Left ventricle myocardium inferior (tissue), 1 donor: Measurements from ENCODE around the gene DEPP1. TPM values are rescaled to one million over a fixed set of nuclear protein-coding genes. Genes with fewer than 3 reads are reported as not detected.
A peak's percentile ranks its signal among the peaks of the same experiment; 100 is the strongest.
"Not testable (repeated sequence)": the region's sequence is repeated elsewhere in the genome, so short reads cannot be mapped to it uniquely, and the experiment has no call there.

Experiments used
- DNase-seq: peaks from one replicate; pipeline ENCODE4 v3.0.0-alpha.2; 2020
- H3K27ac ChIP-seq: fragments of 200-600 bp; replicated peaks from 2 replicates; pipeline ENCODE4 v1.8.0; 2021
- H3K27me3 ChIP-seq: fragments of 200-600 bp; 2 replicates; pipeline ENCODE4 v1.8.0; 2021; ENCODE audit warnings: low read depth
- H3K36me3 ChIP-seq: fragments of 200-600 bp; 2 replicates; pipeline ENCODE4 v1.8.0; 2021
- H3K4me1 ChIP-seq: fragments of 200-600 bp; 2 replicates; pipeline ENCODE4 v1.8.0; 2021
- H3K4me3 ChIP-seq: fragments of 200-600 bp; 2 replicates; pipeline ENCODE4 v1.8.0; 2021; ENCODE audit warnings: mild to moderate bottlenecking, moderate library complexity
- H3K9me3 ChIP-seq: fragments of 200-600 bp; replicated peaks from 2 replicates; pipeline ENCODE4 v1.8.0; 2021
- intact Hi-C: fragments of 100-400 bp; cut with micrococcal nuclease; formaldehyde crosslinking; loops from one replicate; pipeline ENCODE4 v1.11.0; 2022
- long read RNA-seq: library from polyadenylated mRNA; unstranded; transcript quantifications from one replicate; pipeline ENCODE4 v2.0.0, GENCODE V29; 2021
- total RNA-seq: library from RNA; stranded (reverse); fragmentation: NEBNext Ultra II Directional; extraction: Animal tissue kit (Norgen Biotek cat#: 25700); gene quantifications from one replicate; pipeline ENCODE4 v1.2.1, GENCODE V29; 2021
- TF ChIP-seq, protein P1 (sequence below): fragments of 200-600 bp; IDR thresholded peaks from 2 replicates; pipeline ENCODE4 v1.8.0; 2021; ENCODE audit warnings: antibody characterized with exemption, mild to moderate bottlenecking, borderline replicate concordance
- donor health status: DM: no; HTN: yes; CAD: no; lungs with severe emphysema.

DEPP1 gene, protein sequence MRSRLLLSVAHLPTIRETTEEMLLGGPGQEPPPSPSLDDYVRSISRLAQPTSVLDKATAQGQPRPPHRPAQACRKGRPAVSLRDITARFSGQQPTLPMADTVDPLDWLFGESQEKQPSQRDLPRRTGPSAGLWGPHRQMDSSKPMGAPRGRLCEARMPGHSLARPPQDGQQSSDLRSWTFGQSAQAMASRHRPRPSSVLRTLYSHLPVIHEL
- total RNA-seq: 27.5 TPM
- long read RNA-seq, transcript DEPP1-201 (2 exons, 2,120 nt): major isoform, 53 of 57 reads
- long read RNA-seq, partial matches to known transcripts: 0 of 57 reads
- long read RNA-seq, other reads (novel, unspliced or antisense): 4 of 57 reads

DNA sequence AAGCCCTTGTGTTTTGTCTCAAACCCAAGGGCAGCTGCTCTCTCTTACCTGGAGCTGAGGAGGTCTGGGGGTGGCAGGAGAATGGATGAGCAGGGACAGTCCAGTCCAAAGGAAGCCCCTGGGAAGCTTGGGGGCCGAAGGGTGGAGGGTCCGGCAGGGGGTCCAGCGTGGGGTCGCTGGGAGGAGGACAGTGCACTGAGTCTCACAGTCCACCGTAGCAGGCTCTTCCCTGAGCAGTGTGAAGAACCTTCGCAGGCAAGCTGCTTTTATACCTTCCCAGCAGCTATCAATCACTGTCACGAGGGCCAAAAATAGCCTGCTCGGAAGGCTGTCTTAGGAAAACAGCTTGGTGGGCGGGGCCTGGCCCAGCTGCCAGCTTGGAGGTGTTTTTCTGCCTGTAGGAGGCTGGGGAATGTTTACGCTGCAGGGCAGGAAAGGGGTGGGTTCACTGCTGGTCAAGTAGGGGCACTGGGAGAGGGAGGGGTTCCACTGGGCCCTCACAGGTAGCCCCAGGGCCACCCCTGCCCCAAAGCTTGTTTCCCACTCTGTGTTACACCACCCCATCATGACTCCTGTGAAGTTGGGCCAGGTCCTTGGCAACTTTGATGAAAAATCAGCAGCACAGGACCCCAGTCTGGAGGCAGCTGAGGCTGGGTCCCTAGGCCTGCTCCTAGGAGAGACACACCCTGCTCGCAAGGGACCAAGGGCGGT is at the start of gene DEPP1:
Gene DEPP1 (minus strand): TSS at position 240 of the 711 bp plus-strand sequence. CDS start 779 bp downstream, outside the sequence.
- Histone ChIP-seq H3K27ac (peak within 1 kb of the TSS; percentile 96), H3K9me3 (no peaks in the 10 kb centered on the region), H3K27me3 (no peaks in the 10 kb centered on the region), H3K36me3 (peaks cover 38% of the 10 kb centered on the region), H3K4me3 (peak within 1 kb of the TSS; percentile 90), H3K4me1 (peaks cover 100% of the 10 kb centered on the region)
- TF ChIP-seq, protein P1, sequence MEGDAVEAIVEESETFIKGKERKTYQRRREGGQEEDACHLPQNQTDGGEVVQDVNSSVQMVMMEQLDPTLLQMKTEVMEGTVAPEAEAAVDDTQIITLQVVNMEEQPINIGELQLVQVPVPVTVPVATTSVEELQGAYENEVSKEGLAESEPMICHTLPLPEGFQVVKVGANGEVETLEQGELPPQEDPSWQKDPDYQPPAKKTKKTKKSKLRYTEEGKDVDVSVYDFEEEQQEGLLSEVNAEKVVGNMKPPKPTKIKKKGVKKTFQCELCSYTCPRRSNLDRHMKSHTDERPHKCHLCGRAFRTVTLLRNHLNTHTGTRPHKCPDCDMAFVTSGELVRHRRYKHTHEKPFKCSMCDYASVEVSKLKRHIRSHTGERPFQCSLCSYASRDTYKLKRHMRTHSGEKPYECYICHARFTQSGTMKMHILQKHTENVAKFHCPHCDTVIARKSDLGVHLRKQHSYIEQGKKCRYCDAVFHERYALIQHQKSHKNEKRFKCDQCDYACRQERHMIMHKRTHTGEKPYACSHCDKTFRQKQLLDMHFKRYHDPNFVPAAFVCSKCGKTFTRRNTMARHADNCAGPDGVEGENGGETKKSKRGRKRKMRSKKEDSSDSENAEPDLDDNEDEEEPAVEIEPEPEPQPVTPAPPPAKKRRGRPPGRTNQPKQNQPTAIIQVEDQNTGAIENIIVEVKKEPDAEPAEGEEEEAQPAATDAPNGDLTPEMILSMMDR: peak; percentile 51
- intact Hi-C loops: loop anchor here (5.0 kb wide), 1 partner anchor 46 kb away; no protein-coding TSS in a partner anchor
- DNase-seq: peak; percentile 92

DNA sequence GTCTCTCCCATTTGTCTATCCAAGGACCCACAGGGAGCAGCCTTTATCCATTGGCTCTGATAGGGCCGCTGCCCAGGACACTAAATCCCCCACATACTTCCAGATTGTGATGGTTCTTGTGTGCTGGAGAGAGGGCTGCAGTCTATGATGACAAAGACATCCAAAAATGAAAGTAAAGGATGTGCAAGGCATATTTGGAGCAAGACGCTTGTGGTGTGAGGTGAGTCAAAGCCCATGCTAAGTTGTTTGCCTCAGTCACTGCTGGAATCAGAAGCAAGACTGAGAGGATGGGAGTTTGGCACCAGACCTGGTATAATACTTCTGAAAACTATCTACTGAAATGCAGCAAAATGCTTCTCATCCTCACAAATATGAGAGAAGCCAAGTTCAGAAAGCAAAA is 44.8 kb upstream of the DEPP1 start:
- intact Hi-C loops: no loop called here
- Histone ChIP-seq H3K9me3 (peaks cover 38% of the 10 kb centered on the region), H3K4me3 (no peak overlapping the region), H3K4me1 (no peaks in the 10 kb centered on the region), H3K36me3 (no peaks in the 10 kb centered on the region), H3K27me3 (no peaks in the 10 kb centered on the region), H3K27ac (no peak overlapping the region)
- TF ChIP-seq, protein P1: no peak
- no peak for DNase-seq

DNA sequence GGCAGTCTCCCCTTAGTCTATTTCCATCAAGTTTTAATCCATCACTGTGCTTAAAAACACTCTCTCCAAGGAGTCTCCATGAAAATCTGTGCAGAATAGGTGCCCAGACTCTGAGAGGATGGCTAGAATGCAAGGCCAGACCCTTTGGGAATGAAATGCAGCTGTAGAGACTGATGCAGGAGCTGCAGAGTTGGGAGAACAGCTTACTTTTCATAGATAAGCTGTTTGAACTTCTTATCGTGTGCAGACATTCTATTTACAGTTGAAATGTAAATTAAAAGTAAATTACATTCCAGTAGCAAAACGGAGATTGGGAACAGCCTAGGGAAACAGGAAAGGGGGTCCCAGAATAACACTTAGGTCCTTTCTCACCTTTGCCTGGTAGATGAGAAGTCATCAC is 37.0 kb upstream of the DEPP1 start:
- Histone ChIP-seq H3K27me3 (no peaks in the 10 kb centered on the region), H3K27ac (no peak overlapping the region), H3K4me3 (no peak overlapping the region), H3K4me1 (no peaks in the 10 kb centered on the region), H3K36me3 (no peaks in the 10 kb centered on the region), H3K9me3 (no peaks in the 10 kb centered on the region)
- DNase-seq: no peak
- intact Hi-C loops: no loop called here
- TF ChIP-seq, protein P1: no peak

DNA sequence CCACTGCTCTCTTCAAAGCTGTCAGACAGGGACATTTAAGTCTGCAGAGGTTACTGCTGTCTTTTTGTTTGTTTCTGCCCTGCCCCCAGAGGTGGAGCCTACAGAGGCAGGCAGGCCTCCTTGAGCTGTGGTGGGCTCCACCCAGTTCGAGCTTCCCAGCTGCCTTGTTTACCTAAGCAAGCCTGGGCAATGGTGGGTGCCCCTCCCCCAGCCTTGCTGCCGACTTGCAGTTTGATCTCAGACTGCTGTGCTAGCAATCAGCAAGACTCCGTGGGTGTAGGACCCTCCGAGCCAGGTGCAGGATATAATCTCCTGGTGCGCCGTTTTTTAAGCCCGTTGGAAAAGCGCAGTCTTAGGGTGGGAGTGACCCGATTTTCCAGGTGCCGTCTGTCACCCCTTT is 35.9 kb upstream of the DEPP1 start:
- H3K27ac ChIP-seq, H3K9me3 ChIP-seq, DNase-seq, H3K36me3 ChIP-seq, H3K27me3 ChIP-seq, H3K4me3 ChIP-seq, H3K4me1 ChIP-seq, intact Hi-C loops: not testable (repeated sequence)

DNA sequence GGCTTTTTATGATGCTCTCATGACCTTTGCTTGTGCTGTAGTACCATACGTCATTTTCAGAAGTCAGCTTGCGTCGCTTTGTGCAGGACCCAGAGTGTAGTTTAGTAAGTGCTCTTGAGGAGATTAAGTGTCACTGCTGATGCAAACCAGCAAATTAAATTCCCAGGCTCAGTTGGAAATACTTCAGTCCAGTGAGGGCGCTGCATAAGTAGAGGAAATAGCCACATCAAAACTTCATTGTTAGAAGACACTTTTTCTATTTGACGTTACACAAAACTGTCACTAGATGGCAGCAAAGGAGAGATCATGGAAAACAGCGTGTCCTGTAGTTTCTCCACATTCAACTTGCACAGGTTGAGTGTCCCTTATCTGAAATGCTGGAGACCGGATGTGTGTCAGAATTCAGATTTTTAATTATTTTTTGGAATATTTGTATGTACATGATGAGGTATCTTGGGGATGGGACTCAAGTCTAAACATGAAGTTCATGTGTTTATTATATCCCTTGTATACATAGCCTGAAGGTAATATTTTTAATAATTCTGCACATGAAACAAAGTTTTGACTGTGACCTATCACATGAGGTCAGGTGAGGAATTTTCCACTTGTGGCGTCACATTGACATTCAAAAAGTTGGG is 30.0 kb upstream of the DEPP1 start:
- H3K9me3 ChIP-seq: peaks cover 3% of the 10 kb centered on the region
- H3K36me3 ChIP-seq: peaks cover 19% of the 10 kb centered on the region
- DNase-seq: no peak
- H3K4me3 ChIP-seq: no peak overlapping the region
- peaks cover 29% of the 10 kb centered on the region for H3K4me1 ChIP-seq
- intact Hi-C loops: no loop called here
- TF ChIP-seq, protein P1: peak; percentile 86
- H3K27me3 ChIP-seq: no peaks in the 10 kb centered on the region
- peak overlapping the region; percentile 22 for H3K27ac ChIP-seq
